HG02759 (cell line): ENCODE measurements around the gene ARAP1.

Experiments used
- ATAC-seq: cut with Tn5 transposase; IDR thresholded peaks from one replicate; pipeline ENCODE4 v1.9.1; 2021; ENCODE audit warnings: mild to moderate bottlenecking, moderate library complexity; ENCODE audit not compliant: unreplicated experiment

ARAP1 gene

DNA sequence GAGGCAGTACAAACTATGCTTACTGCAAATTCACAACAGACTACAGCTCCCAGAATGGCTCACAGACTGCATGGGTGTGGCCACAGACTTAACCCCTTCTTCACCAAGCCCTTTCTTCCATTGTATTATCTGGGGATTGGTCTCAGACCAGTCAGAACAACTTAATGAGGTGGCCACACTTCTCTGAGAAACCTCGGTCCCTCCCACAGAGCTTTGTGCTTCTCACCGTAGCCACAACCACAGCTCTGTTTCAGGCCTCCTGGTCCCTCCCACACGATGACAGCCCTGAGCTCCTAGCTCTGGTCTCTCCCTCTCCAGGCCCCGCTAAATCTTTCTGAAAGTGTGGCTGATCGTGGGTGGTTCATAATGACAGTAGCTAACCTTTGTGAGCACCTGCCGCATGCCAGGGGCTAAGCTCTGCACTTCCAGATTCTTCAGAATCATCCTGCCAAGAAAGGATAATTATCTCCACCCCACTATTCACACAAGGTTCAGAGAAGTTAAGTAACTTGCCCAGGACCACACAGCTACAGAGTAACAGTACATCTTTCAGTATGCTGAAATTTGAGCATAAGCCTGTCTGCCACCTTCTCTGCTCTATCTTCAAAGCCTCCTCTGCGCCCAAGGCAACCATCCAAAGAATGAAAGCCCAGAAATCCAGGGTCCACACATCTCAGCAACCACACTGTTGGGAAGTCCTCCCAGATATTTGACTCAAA lies 83.4 kb downstream of the ARAP1 start:
- peak; percentile 83 for ATAC-seq

DNA sequence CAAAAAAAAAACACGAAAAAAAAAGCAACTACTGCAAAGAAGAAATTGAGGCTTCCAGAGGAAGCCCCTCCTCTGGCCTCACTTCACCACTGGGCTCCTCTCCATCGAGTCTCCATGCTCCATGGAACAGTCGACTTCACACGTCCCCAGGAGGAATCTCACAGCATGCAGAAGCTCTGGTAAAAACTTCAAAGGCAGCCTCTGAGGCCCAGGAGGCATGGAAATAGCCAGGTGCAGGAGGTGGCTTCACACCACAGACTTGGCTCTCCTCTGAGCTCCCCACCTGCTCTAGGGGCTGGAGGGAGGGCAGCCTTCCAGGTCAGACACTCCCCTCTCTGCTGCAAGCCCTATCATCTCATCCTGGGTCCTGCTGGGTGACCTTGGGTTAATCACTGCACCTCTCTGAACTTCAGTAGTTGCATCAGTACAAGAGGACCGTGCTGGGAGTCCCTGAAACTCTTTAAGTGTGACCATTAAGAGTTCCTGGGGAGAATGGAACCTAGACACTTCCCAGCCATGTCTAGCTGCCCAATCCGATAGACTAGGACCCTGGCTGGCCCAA lies 86.2 kb downstream of the ARAP1 start:
- ATAC-seq: no peak

DNA sequence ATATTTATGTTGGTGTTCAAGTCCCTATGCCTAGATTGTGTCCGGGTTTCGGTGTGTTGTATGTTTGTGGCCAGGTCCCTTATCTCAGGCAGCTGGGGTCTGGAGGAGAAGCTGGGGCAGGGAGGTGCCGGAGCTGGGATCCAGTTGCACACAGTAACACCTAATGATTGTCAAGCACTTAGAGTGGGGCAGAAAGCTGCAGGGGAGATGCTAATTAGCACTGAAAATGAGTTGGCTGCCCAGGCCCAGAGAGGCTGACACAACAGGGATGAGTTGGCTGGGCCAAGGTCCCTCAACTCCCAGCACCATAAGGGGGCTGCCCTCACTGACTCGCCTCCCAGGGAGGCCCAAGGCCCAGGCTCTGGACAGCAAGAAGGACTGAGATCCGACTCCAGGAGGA lies 90.2 kb downstream of the ARAP1 start:
- ATAC-seq: no peak

DNA sequence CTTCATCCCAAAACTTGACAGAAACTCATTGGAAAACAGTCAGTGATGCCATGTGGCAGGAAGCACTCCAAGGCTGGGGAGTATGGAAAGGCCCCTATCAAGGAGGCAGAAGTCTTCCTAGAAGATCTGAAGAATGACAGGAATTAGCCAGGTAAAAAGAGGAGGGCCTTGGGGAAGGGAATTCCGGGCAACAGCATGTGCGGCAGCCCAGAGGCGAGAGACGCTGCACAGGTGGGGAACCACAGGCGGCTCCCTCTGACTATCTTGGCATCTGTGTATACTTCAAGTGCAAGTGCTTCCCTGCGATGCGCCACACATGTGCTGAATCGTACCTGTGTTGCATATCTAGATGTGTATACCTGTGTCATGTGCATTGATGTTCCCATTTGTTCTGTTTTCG lies 90.7 kb downstream of the ARAP1 start:
- no peak for ATAC-seq

DNA sequence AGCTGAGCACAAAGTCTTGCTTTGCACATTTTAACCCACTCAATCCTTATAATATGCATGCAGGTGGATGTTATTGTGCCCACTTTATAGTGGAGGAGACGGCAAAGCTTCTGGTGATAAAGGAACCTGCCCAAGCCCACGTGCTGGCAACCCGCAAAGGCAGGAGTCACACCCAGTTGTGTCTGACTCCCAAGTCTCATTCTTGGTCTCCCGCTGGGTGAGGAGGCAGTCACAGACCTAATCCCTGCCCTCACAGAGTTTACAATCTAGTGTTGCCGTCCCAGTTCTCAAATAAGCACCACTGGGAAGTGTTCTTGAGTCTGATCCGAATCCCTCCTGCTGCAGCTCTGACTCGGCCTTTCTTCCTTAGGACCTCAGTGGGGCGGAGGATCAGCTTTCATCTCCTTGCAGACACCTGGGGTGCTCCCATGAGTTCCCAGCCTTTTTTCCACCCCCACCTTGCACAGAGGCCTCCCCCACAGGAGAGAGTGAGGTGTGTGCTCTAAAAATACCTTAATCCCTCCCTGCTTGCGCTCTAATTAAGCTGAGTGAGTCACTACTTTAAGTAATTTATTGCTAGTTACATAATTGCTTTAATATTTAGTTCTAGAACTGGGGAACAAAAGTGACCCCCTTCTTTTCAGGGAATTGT lies 93.1 kb downstream of the ARAP1 start:
- ATAC-seq: no peak

DNA sequence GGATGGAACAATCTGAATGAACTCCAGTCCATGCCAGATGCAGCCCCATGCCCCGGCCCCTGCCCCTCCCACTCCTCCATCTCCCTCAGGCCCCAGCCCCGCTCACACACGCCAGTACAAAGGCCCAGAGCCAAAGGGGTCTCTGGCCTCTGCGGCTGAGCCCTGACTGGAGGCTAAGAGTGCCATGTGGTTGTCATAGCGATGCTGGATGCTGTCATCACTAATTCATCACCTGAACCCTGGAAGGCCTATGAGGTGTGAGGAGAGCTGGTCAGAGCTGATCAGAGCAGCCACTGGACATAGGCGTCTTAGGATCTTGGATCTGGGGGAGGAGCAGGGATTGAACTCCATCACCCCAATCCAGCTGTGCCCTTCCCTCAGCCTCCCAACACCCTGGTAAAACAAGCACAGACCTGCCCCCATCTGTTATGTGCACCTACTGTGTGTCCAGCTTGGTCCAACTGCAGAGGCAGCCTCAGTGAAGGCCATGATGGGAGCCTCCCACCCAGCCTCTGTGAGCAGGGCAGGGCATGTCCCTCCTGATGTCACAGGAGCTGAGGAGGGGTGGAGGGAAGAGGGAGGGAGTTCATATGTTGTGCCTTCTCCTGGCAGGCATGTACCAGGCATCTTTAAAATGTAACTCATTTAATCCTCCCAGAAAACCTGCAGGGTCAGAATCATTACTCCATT lies 94.7 kb downstream of the ARAP1 start:
- no peak for ATAC-seq

DNA sequence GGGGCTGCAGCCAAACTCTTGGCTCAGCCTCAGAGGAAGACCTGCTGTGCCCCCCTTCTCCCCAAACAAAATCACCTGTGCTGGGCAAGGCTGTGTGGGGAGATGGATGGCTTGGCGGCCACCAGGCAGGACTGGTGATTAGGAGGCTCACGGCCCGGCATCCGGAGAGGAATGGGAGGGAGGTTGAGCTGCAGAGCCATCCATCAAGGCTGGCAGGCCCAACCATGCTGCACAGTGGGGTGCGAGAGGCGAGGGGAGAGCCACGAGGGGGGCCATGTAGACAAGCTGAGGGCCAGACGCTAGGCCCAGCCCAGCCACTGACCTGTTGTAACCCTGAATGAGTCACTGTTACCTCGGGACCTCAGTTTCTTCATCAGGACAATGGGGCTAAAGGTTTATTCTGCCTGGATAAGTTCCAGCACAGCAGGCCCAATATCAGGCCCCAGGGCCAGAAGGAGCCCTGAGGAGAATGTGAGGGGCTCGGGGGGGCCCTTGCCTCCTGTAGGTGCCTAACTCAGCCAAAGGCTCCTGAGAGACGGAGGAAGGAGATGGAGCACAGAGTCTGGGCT lies 96.2 kb downstream of the ARAP1 start:
- no peak for ATAC-seq

DNA sequence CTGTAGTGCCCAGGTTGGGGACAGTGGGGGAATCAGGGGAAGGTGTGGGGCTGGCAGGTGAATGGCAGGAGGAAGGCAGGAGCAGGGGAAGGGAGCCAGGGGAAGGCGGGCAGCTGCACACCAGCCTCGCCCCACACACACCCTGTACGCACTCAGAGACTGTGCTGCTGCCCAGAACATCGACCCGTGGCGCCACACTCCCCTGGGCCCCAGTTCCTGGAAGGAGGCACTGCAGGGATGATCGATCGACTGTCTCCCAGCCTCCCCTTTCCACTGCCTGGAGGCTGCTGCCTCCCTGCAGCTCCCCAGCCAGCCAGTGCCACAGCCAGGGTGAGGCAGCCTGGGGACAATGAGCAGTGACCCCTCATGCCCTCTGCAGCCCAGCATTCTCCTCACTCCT lies 97.2 kb downstream of the ARAP1 start:
- no peak for ATAC-seq

DNA sequence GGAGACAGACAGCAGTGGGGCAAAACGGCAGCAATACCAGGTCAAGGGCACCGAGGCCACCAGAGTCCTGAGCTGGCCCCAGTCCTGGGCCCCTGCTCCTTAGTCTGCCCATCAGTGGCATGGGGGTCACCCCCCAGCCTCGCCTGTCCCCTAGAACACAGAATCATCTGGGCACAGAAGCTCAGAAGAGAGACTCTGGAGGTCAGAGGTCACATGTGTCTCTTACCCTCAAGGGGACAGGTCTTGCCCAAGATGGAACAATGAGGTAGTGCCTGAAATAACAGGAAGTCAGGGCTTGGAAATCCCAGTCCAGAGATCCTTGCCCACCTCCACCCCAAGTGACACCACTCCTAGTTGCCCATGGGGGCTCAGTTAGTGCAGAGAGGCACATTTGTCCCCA lies 98.6 kb downstream of the ARAP1 start:
- no peak for ATAC-seq

DNA sequence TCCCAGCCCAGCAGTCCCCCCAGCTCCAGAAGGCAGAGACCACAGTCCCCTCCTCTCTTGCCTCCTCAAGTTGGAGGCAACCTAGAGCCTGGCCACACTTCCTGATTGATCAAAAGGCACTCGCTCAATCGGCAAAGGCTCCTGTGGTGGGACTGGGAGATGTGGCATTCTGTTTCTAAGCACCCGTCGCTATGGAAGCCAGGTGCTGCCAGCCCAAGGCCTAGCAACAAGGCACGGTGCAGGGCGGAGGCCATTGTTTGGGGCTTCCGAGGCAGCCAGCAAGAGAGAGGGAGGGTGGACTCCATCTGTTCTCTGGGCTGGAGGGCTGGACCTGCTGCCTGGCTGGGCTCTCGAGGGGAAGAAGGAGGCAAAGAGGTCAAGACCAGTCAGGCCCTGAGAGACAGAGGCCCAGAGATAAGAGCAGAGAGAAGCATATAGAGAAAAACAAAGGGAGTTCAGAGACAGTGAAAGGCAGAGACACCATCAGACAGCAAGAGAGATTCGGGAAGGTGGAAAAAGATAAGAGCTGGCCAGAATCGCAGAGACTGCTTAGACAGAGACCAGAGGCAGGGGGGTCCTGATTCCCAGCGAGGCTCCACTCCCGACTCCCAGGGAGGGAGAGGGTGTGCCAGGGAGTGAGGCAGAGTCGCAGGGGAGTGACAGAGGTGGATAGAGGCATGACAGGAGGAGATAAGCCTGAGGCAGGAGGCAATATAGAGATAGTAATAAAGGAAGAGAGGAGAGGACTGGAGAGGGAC lies 99.2 kb downstream of the ARAP1 start:
- no peak for ATAC-seq

DNA sequence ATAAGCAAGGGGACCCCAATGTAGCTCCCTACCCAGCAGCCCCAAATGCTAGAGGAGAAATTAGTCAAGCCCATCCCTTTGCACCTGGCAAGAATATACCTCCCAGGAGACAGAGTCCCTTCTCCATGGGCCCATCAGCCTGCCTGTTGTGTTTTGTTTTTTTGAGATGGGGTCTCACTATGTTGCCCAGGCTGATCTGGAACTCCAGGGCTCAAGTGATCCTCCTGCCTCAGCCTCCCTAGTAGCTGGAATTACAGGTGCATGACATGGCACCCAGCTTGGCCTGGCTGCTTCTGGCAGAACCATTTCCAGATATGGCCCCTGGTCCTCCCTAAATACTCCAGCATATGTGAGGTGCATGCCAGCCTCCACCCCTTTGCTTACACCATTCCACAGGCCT lies 100.1 kb downstream of the ARAP1 start:
- ATAC-seq: no peak

DNA sequence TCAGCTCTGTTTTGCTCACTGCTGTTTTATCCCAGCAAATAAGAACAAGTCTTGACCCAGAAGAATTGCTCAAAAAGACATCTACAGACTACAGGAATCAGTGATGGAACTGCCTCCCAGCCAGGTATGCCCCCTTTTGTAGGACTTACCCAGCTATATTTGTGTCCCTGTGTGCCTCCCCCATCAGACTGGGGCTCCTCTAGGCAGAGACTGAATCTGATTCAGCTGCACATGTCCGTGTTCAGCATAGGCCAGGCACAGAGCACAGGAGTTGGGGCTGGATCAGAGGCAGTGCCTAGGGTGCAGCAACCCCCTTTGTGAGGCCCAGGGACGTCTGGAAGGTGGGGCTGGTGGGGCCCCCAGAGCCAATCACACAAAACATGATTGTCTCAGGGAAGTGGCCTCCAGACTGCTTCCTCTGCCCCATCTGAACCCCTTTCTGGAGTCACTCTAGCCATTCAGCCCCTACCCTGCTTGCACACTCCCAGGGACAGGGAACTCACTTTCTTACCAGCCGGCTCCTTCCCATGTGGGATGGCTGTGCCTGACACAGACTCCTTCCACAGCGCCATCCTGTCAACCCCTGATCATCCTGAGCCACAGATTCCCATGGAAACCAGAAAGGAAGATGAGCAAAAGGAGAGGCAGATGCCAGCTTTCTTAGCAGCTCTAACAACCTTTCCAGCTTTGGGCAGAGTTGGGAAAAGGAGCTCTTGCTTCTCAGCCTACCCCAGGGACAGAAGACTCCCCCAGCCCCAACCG lies 102.8 kb downstream of the ARAP1 start:
- ATAC-seq: no peak

DNA sequence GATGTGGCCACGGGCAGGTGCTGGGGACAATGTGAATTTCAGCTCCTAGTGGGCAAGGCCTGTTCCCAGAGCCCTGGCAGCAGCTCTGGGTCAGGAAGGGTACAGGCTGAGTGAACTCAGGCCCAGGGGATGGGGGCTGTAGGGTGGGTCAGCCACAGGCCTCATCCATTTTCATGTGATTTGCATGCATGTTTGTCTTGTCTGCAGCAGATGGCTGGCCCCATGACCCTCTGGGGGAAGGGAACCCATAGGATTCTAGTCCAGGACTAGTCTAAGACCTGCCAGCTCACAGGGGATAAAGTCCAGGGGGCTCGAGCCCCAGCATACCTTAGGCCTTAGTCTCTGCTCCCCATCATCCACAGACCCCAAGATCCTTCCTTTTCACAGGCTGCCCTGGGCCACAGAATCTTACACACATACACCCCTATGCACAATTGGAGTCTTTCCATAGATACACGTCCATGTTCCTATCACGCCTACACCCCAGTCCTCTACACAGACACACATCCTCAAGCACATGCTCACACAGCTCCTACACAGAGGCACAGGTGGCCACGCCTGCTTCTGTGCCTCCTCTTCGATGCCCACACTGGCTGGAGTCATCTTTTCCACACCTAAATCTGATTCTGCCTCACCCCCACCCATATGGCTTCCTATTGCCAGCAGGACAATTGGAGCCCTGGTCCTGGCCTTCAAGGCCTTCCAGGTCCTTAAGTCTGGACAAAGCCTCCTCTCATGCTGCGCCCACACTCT lies 103.6 kb downstream of the ARAP1 start:
- no peak for ATAC-seq

DNA sequence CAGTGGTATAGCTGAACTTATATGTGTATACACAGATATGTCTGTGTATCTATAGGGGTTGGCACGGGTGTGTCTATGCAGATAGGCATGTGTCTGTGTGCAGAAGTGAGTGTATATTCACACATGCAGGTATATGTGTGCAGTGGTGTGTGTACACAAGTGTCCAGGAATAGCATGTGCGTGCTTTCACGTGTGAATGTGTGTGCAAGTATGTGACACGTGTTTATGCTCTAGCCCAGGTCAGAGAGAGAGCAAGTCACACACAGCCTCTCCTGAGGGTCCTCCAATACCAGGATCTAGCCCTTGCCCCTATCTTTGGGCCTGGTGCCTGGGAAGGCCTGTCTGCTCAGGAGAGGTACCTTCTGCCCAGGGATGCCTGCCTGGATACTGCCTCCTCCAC lies 104.3 kb downstream of the ARAP1 start:
- ATAC-seq: no peak

DNA sequence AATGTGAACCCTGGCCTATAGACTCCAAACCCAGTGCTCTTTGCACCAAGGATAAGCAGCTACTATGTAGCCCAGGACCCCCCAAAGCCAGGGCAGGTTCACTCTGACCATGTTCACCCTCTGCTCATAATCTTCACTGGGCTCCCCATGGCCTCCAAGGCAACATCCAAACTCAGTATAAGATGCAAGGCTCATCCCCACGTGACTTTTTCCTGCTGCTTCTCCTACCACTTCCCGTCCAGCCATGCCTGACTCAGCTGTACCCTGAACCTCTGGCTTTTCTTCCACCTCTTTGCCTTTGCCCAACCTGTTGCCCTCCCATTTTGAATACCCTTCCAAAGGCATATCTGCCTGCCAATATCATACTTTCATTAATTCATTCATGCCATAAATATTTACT lies 105.7 kb downstream of the ARAP1 start:
- ATAC-seq: no peak

DNA sequence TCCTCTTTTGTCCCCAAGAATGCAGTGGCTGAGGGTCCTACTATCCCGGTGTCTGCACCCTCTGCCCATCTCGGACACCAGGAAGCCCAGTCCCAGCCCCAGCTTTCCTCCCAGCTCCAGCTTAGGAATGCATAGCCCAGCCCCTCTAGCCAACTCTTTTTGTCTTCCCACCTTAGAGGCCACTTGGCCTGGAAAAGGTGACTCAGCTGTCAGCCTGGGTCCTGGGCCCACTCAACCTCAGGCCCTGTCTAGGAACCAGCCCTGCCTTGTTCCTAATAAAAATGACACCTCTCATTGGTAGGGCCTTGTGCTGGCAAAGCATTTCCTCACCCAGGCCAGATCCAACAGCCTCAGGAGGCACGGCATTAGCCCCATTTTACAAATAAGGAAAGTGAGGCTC lies 106.2 kb downstream of the ARAP1 start:
- ATAC-seq: no peak

DNA sequence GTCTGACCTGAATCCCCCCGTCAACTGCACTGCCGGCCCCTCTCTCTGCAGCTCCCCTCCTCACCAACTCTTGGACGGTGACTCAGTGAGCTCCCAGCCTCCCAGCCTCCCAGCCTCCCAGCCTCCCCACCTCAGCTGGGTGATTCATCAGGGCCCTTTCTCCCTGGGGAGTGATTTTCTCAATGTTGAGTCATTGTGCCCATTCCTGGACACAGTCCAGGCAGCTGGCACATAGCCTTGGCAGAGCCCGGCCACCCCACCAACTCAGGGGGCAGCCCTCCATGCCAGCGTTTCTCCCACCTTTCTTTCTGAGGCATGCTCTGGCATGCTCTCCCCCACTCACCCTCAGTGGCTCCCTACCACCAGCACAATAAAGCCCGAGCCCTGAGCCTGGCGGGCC lies 108.7 kb downstream of the ARAP1 start:
- no peak for ATAC-seq

DNA sequence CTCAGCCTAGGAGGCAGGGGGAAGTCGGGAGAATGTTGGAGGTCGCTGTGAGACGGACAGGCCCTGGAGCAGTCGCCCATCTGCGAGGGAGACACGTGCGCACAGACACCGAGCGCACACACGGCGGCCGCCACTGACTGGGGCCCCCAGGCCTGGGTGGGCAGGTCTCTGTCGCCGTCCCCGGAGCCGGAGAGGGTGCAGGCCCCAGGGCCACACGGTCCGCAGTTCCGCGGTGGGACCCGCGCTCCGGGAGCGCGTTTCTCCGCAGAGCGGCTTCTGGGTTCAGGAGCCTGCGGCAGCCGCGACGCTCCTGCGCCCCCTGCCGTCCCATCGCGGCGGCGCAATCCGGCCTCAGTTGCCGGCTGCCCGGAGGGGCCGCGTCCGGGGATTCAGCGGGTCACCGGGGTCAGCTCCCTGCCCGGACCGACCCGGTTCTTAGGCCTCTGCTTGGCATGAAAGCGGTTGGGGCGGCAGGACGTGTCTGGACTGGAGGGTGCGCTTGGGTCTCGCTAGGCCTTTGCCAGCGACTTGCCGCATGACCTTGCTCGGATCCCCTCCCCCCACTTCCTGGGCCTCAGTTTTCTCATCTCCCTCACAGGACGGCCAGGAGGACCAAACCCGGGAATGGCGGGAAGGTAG lies 109.2 kb downstream of the ARAP1 start:
- ATAC-seq: no peak
